ENCODE data around the gene ESYT2.

DNA sequence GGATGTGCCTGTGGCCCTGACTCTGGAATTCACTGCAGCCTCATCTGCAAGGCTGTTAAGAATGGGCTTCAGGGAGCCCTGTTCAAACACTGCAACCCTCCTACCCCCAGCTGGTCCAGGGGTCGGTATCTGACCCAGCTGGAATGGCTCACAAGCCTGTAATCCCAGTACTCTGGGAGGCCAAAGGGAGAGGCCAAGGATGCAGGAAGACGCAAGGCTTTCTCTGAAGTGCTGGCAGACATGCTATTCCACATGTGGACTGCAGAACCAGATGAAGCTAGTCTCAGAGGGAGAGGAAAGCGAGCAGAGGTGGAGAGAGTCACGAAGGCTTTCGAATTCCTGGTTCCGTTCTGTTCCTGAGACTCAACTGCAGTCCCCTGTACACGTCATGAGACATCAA, 45.0 kb downstream of the ESYT2 start:
- no peak for TF ChIP-seq GATA3 (IDR thresholded peaks at IDR 0.05; ENCODE audit: low read depth, low read length)
- no peak for TF ChIP-seq GATA2 (IDR thresholded peaks at IDR 0.05; ENCODE audit: low read depth, low read length)

Measured in SH-SY5Y (cell line).